ENCODE measurements around the gene POU2AF1. TPM values are rescaled to one million over a fixed set of nuclear protein-coding genes. Genes with fewer than 3 reads are reported as not detected.
A peak's percentile ranks its signal among the peaks of the same experiment; 100 is the strongest.

POU2AF1 gene
- total and polyA plus RNA-seq, 2 of the 13 experiments (the other 11 are each of a cell fraction or from before 2014, with no cell fraction given) = 1.9 to 3.6 TPM

GRCh38 chr11:111336582-111337256 lies 42.4 kb downstream of the POU2AF1 start (continued):
- TF ChIP-seq, protein P1, sequence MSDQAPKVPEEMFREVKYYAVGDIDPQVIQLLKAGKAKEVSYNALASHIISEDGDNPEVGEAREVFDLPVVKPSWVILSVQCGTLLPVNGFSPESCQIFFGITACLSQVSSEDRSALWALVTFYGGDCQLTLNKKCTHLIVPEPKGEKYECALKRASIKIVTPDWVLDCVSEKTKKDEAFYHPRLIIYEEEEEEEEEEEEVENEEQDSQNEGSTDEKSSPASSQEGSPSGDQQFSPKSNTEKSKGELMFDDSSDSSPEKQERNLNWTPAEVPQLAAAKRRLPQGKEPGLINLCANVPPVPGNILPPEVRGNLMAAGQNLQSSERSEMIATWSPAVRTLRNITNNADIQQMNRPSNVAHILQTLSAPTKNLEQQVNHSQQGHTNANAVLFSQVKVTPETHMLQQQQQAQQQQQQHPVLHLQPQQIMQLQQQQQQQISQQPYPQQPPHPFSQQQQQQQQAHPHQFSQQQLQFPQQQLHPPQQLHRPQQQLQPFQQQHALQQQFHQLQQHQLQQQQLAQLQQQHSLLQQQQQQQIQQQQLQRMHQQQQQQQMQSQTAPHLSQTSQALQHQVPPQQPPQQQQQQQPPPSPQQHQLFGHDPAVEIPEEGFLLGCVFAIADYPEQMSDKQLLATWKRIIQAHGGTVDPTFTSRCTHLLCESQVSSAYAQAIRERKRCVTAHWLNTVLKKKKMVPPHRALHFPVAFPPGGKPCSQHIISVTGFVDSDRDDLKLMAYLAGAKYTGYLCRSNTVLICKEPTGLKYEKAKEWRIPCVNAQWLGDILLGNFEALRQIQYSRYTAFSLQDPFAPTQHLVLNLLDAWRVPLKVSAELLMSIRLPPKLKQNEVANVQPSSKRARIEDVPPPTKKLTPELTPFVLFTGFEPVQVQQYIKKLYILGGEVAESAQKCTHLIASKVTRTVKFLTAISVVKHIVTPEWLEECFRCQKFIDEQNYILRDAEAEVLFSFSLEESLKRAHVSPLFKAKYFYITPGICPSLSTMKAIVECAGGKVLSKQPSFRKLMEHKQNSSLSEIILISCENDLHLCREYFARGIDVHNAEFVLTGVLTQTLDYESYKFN (CRISPR knock-in tag; conservative IDR thresholded peaks at IDR 0.05) = 0 out of 2 replicates have a peak, but pooled peaks have one; percentile 19
- no peak for TF ChIP-seq RBM22 (optimal IDR thresholded peaks at IDR 0.05; ENCODE audit: low read length)
- TF ChIP-seq, protein P2, sequence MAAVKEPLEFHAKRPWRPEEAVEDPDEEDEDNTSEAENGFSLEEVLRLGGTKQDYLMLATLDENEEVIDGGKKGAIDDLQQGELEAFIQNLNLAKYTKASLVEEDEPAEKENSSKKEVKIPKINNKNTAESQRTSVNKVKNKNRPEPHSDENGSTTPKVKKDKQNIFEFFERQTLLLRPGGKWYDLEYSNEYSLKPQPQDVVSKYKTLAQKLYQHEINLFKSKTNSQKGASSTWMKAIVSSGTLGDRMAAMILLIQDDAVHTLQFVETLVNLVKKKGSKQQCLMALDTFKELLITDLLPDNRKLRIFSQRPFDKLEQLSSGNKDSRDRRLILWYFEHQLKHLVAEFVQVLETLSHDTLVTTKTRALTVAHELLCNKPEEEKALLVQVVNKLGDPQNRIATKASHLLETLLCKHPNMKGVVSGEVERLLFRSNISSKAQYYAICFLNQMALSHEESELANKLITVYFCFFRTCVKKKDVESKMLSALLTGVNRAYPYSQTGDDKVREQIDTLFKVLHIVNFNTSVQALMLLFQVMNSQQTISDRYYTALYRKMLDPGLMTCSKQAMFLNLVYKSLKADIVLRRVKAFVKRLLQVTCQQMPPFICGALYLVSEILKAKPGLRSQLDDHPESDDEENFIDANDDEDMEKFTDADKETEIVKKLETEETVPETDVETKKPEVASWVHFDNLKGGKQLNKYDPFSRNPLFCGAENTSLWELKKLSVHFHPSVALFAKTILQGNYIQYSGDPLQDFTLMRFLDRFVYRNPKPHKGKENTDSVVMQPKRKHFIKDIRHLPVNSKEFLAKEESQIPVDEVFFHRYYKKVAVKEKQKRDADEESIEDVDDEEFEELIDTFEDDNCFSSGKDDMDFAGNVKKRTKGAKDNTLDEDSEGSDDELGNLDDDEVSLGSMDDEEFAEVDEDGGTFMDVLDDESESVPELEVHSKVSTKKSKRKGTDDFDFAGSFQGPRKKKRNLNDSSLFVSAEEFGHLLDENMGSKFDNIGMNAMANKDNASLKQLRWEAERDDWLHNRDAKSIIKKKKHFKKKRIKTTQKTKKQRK (IDR thresholded peaks at IDR 0.05; ENCODE audit: low read length) = no peak
- TF ChIP-seq, protein P3, sequence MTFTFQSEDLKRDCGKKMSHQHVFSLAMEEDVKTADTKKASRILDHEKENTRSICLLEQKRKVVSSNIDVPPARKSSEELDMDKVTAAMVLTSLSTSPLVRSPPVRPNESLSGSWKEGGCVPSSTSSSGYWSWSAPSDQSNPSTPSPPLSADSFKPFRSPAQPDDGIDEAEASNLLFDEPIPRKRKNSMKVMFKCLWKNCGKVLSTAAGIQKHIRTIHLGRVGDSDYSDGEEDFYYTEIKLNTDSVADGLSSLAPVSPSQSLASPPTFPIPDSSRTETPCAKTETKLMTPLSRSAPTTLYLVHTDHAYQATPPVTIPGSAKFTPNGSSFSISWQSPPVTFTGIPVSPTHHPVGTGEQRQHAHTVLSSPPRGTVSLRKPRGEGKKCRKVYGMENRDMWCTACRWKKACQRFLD (CRISPR knock-in tag; IDR thresholded peaks at IDR 0.05; ENCODE audit: borderline replicate concordance) = no peak
- TF ChIP-seq ZNF292 (CRISPR knock-in tag; IDR thresholded peaks at IDR 0.05; ENCODE audit: borderline replicate concordance, low read depth) = no peak
- no peak for TF ChIP-seq ZNF275 (CRISPR knock-in tag; IDR thresholded peaks at IDR 0.05; ENCODE audit: borderline replicate concordance)
- TF ChIP-seq, protein P4, sequence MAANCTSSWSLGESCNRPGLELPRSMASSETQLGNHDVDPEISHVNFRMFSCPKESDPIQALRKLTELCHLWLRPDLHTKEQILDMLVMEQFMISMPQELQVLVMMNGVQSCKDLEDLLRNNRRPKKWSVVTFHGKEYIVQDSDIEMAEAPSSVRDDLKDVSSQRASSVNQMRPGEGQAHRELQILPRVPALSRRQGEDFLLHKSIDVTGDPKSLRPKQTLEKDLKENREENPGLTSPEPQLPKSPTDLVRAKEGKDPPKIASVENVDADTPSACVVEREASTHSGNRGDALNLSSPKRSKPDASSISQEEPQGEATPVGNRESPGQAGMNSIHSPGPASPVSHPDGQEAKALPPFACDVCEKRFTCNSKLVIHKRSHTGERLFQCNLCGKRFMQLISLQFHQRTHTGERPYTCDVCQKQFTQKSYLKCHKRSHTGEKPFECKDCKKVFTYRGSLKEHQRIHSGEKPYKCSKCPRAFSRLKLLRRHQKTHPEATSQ (CRISPR knock-in tag; IDR thresholded peaks at IDR 0.05; ENCODE audit: borderline replicate concordance) = no peak
- TF ChIP-seq ZNF547 (CRISPR knock-in tag; IDR thresholded peaks at IDR 0.05) = no peak
- no peak for TF ChIP-seq ZNF720 (CRISPR knock-in tag; IDR thresholded peaks at IDR 0.05)
- TF ChIP-seq ZNF703 (CRISPR knock-in tag; IDR thresholded peaks at IDR 0.05; ENCODE audit: borderline replicate concordance) = no peak
- 0 out of 2 replicates have a peak, but pooled peaks have one; percentile 24 for TF ChIP-seq MAX (IDR thresholded peaks at IDR 0.05)
- TF ChIP-seq, protein P5, sequence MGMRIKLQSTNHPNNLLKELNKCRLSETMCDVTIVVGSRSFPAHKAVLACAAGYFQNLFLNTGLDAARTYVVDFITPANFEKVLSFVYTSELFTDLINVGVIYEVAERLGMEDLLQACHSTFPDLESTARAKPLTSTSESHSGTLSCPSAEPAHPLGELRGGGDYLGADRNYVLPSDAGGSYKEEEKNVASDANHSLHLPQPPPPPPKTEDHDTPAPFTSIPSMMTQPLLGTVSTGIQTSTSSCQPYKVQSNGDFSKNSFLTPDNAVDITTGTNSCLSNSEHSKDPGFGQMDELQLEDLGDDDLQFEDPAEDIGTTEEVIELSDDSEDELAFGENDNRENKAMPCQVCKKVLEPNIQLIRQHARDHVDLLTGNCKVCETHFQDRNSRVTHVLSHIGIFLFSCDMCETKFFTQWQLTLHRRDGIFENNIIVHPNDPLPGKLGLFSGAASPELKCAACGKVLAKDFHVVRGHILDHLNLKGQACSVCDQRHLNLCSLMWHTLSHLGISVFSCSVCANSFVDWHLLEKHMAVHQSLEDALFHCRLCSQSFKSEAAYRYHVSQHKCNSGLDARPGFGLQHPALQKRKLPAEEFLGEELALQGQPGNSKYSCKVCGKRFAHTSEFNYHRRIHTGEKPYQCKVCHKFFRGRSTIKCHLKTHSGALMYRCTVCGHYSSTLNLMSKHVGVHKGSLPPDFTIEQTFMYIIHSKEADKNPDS (CRISPR knock-in tag; IDR thresholded peaks at IDR 0.05) = no peak
- TF ChIP-seq, protein P6, sequence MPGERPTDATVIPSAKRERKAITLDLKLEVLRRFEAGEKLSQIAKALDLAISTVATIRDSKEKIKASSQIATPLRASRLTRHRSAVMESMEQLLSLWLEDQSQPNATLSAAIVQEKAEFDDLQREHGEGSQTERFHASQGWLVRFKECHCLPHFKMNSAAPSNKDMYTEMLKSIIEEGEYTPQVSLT (CRISPR knock-in tag; IDR thresholded peaks at IDR 0.05; ENCODE audit: borderline replicate concordance, low read depth) = no peak
